Stimulated activated CD4-positive, alpha-beta T cell treated with anti-CD3 and anti-CD28 coated beads, Interleukin-2, amount 100 ng/mL, for 48 hours (primary cell): ENCODE data around the gene FGF12.

Source experiments
- DNase-seq, 2 donors: peaks; one replicate each; pipeline ENCODE4 v3.0.0-alpha.2; 2020

FGF12 gene

GRCh38 chr3:192177383-192177782 is 550.0 kb downstream of the FGF12 start:
- no peak for DNase-seq

DNA sequence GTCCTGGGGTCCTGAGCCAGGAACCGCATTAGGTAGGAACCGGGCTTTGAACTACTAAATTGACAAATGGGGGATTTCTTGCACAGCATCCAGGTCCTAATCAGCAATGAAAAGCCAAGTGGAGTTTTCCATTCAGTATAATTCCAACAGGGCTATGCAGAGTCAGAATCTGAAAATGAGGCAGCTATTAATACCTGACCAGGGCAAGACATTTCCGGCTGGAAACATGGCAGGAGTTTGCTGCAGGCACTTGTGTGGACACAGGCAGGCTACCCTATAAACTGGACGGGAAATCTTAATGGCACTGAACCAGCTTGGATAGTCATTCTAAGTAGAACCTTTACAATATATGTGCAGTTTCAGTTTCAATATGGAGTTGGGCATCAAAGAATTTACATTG is 553.1 kb downstream of the FGF12 start:
- no peak for DNase-seq

DNA sequence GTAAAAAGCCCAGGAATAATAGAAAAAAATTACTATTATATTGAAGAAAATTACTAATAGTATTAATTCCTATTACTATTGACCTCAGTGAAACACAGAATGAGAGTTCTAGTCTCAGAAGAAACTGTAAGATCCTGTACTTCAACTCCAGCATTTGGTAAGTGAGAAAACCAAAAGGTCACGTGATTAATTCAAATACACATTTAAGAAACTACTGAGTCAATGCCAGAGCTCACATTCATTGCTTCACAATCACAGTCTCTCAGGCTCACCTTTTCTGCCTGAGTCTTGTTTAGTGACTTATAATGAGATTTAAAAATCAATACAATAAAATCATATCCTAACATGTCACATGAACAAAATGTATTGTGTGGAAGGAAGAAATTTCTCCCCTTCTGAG is 556.1 kb downstream of the FGF12 start:
- DNase-seq, result no peak

GRCh38 chr3:192170659-192171058 is 556.7 kb downstream of the FGF12 start:
- no peak for DNase-seq

GRCh38 chr3:192170031-192170430 is 557.3 kb downstream of the FGF12 start:
- DNase-seq, result no peak

DNA sequence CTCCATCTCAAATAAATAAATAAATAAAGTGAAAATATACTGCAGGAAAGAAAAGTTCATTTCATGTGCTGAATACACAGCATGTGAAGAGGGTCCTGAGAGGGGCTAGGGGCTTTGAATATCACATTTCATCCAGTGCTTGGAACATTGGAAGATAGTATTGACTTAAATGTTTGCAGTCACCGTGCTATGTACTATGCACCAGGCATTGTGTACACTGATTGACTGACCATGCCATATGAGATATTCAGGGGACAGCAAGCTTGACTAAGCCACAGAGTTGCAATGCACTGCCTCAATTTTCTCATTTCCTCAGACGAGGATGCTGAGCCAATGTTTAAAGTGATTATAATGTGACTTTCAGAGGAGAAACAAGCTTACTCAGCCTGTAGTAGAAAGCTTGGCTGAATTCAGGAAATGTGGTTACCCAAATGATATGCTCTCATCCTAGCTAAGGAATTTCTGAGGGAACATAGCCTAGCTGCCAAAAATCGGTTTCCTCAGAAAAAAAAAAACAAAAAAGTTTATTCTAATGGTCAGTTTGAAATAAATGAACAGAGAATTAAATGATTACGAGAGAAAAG is 557.9 kb downstream of the FGF12 start:
- DNase-seq, result no peak

DNA sequence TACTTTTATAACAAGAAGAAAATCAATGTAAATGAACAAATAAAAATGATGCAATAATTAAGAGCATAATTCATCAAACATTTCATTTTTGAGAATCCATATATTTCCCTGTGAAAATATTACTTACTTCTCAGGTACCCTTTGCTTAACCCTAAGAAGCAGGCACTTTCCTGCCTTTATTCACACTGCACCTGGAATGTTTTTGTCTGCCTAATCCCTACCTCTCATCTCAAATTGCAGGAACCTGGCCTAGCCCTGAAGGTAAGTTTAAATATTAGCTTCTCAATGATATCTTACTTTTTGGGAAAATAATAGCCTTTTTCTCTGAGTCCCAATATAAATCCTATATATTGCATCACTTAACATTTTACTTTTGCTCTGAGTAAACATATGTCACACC is 559.1 kb downstream of the FGF12 start:
- no peak for DNase-seq

DNA sequence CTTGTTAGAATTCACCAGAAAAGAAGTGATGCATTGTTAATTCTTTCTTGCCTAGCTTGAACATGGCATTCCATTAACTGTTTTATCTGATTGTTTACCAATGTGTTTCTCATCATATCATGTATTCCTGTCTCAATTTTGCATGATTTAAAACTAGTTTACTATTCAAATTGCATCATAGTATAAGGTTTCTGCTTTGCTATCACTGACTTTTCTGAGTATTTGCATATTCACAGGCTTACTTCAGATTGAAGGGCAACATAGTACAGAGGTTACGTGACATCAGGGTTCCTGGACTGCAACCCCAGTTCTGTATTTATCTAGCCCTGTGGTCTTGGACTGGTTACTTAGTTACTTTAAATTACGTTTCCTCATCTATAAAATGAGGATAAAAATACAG is 561.8 kb downstream of the FGF12 start:
- no peak for DNase-seq

DNA sequence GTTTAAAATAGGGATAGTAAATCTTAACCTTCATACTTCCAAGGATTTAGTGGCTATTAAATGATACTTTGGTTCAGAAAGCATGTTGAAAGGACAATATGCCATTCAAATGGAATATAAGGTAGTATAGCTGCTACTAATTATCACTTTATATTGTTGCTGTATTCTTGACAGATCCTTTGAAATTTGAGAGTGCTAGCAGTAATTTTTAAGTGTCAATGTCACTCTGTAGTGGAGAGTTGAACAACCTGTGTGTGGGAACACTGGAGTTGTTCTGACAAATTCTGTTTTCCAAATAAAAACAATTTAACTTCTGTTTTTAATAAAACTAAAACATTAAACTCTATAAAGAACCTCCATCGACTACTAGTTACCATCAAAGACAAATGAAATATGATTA is 565.7 kb downstream of the FGF12 start:
- no peak for DNase-seq

DNA sequence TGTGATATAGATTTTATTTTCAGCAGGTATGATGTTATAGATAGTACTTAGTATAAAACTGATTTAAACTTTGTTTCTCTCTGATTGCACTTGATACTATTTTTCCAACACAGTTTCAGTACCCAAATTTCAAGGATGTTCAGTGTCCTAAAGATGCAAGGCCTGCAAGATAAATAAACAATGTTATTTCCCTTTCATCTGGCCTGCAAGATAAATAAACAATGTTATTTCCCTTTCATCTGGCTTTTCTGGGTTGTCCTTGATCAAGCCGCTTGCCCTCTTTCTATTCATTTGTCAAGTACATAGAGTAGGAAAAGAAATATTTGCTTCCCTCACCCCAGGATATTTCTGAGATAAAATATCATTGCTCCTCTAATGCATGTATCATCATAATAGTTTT is 571.0 kb downstream of the FGF12 start:
- no peak for DNase-seq

GRCh38 chr3:192155194-192155593 is 572.1 kb downstream of the FGF12 start:
- DNase-seq, result no peak

- no peak for DNase-seq
These were observed 594.1 kb downstream of the FGF12 start for GRCh38 chr3:192133271-192133670.

DNA sequence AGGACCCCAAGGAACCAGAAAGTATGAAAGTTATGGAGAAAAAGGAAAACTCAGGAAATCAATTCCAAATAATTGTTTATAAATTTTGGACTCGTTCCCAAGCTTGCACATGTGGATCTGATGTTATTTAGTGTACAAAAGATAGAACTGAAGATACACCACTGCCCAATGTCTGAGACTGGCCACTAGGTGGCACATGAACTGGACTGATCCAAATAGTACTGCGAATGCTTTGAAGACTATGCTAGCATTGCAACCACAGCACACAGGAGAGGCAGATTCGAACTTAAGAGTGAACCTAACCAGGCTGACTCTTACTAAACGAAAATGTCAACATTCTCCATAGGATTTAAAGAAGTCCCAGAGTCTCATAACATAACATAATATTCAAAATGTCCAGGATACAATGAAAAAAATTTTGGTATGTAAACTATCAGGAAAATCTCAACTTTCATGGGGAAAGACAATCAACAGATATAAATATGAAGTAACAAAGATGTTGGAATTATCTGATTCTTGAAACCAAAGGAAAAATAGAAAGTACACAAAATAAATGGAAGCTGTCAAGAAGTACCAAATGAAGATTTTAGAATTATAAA is 596.7 kb downstream of the FGF12 start:
- no peak for DNase-seq

GRCh38 chr3:192129586-192129985 is 597.8 kb downstream of the FGF12 start:
- DNase-seq, result no peak

DNA sequence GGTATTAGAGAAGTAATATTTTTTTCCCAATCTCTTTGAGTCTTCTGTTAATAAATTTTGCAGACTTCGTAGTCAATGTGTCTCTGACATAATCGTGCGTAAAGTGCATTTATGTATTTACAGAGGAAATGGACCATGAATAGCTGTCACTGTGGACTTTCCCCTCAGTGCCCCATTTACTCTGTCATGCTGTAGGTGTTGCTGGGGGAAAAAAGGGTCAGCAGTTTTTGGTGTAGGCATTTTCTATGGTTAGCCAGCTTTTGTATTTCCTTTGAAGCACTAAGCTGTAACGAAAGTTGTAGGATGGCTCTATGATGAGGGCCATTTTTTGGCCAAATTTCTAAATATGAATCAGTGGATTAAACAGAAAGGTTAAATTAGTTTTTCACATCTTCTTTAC is 598.4 kb downstream of the FGF12 start:
- DNase-seq, result no peak

DNA sequence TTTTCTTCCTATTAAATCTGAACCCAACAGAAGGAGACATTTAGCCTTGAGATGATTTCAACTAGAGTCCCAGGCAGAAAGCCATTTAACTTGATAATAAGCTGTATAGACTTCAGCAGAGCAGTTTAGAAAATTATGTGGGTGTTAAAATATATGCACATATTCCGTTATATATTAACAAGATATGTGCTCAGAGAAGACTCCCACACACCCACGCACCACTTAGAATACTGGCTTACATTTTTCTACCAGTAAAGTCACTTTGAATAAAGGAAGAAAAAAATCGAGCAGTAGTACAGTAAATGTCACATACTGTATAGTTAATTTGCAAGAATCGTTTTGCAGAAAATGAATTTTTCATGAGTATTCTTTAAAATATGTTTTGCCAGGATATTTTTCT is 599.3 kb downstream of the FGF12 start:
- no peak for DNase-seq

GRCh38 chr3:192122832-192123594 is 604.3 kb downstream of the FGF12 start:
- no peak for DNase-seq

DNA sequence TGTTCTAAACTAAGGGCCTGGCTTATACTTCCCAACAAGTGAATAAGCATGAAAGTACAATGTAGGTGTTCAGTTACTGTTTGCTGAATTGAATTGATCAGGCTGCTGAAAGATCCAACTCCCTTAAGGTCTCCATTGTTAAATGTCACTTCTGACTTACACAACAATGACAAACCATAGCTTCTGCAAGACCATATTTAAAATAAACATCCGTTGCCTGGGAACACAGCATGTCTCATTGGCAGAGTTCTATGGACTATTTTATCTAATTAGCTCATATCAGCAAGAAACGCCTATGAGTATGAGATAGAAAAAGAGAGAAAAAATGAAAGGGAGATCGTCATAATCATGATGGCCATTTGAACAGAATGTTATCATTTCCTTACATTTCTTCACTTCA is 605.4 kb downstream of the FGF12 start:
- no peak for DNase-seq

DNA sequence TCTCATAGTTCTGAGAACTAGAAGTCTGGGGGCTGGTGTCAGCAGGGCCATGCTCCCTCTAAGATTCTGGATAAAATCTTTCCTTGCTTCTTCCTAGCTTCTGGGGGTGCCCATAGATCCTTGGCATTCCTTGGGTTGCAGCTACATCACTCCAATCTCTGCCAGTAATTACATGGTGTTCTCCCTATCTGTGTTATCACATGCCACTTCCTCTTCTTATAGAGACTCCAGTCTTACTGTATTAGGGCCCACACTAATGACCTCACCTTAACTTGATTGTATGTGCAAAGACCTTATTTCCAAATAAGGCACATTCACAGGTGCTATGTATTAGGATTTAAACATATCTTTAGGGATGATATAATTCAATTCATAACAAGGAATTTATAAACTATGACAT is 618.5 kb downstream of the FGF12 start:
- no peak for DNase-seq

GRCh38 chr3:192106543-192106942 is 620.8 kb downstream of the FGF12 start:
- no peak for DNase-seq

DNA sequence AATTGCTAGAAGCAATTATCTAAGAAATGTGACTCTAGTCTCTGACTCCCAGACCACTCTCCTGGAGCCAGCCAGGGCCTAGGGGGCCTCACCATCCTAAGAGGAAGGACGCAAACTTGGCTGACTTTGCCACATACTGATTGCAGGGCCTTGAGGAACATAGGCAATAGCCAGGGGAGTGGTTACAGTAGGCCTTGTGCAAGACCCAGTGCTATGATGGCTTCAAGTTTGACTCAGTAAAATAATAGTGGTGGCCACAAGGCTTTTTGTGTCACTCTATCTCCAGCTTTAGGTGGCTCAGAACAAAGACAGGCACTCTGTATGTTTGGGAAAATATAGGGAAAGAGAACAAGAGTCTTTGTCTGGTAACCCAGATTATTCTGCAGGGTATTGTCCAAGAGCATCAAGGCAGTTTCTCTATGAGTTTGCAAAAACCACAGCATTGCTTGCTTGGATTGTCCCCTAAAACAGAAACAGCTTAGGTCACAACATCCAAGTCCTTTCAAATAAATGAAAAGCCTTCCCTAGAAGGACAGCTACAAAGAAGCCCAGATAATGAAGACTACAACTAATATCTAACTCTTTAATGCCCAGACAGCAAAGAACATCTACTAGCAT is 634.8 kb downstream of the FGF12 start:
- no peak for DNase-seq

- no peak for DNase-seq
These were observed 635.5 kb downstream of the FGF12 start for GRCh38 chr3:192091831-192092230.

GRCh38 chr3:192090586-192090985 is 636.8 kb downstream of the FGF12 start:
- DNase-seq, result no peak
